H1 (cell line): Measurements from ENCODE around the gene ECSIT. TPM values are rescaled to one million over a fixed set of nuclear protein-coding genes. Genes with fewer than 3 reads are reported as not detected.

Source experiments
- CTCF ChIA-PET: fragments of 300-600 bp; sonication (Branson Sonifier 250); formaldehyde crosslinking; loops from one replicate; lab custom pipeline; 2021; ENCODE audit not compliant: partially characterized antibody; lab: Charles Lee
- POLR2A ChIA-PET: fragments of 300-600 bp; sonication (Branson Sonifier 250); formaldehyde crosslinking; loops from one replicate; lab custom pipeline; 2021; ENCODE audit warnings: inconsistent platforms; ENCODE audit not compliant: partially characterized antibody; lab: Charles Lee
- DNase-seq, 2 experiments: peaks; one replicate each; pipeline versions ENCODE4 v3.0.0 to v3.0.0-alpha.2; 2010 to 2022; ENCODE audit warnings: low spot score in 2 of 2, low read depth in 1 of 2, mixed read lengths in 1 of 2
- FAIRE-seq: peaks from 2 replicates; lab custom pipeline; 2011; peaks lifted over from hg19 to GRCh38; lab: Jason Lieb, UNC
- H2AFZ ChIP-seq: 2 replicates; pipeline ENCODE4 v1.8.1; 2012; ENCODE audit warnings: low read length, inconsistent platforms
- H2AK5ac ChIP-seq: 2 replicates; pipeline ENCODE4 v1.6.1; 2013; ENCODE audit warnings: low read depth, low read length
- H2BK120ac ChIP-seq: replicated peaks from 2 replicates; pipeline ENCODE3; 2013; ENCODE audit warnings: low read depth, low read length, inconsistent platforms
- H2BK12ac ChIP-seq: 2 replicates; pipeline ENCODE4 v1.6.1; 2013; ENCODE audit warnings: low read depth, low read length
- H2BK15ac ChIP-seq: 2 replicates; pipeline ENCODE4 v1.6.1; 2013; ENCODE audit warnings: low read length
- H2BK20ac ChIP-seq: 2 replicates; pipeline ENCODE4 v1.6.1; 2013; ENCODE audit warnings: low read length
- H2BK5ac ChIP-seq: 2 replicates; pipeline ENCODE4 v1.6.1; 2013; ENCODE audit warnings: low read depth, low read length
- H3K14ac ChIP-seq: 2 replicates; pipeline ENCODE4 v1.6.1; 2013; ENCODE audit warnings: inconsistent platforms; ENCODE audit not compliant: insufficient read length
- H3K18ac ChIP-seq: 2 replicates; pipeline ENCODE4 v1.6.1; 2013; ENCODE audit warnings: low read length; ENCODE audit errors: extremely low read depth
- H3K23ac ChIP-seq: 2 replicates; pipeline ENCODE4 v1.6.1; 2013; ENCODE audit warnings: inconsistent platforms; ENCODE audit not compliant: insufficient read length
- H3K23me2 ChIP-seq: 2 replicates; pipeline ENCODE4 v1.6.1; 2013; ENCODE audit warnings: low read depth, low read length
- H3K27ac ChIP-seq: 2 replicates; pipeline ENCODE4 v1.6.1; 2011; ENCODE audit warnings: low read depth, low read length, inconsistent platforms
- H3K27me3 ChIP-seq, 4 experiments: replicated peaks in 1 of 4; 1 replicate in 1 of 4; 2 replicates in 3 of 4; pipeline versions ENCODE4 v1.6.1 to v1.8.1; 2011 to 2013; ENCODE audit warnings: low read length in 3 of 4, mild to moderate bottlenecking in 3 of 4, inconsistent platforms in 2 of 4, mixed read lengths in 2 of 4, moderate library complexity in 1 of 4; ENCODE audit not compliant: control insufficient read depth in 3 of 4, insufficient read depth in 3 of 4; ENCODE audit errors: extremely low read depth in 1 of 4
- H3K36me3 ChIP-seq, 4 experiments: 2 replicates each; pipeline versions ENCODE4 v1.6.1 to v1.8.1; 2011 to 2013; ENCODE audit warnings: mild to moderate bottlenecking in 4 of 4, low read length in 3 of 4, moderate library complexity in 2 of 4, control low read depth in 1 of 4, inconsistent platforms in 1 of 4; ENCODE audit not compliant: insufficient read depth in 4 of 4, control insufficient read depth in 2 of 4
- H3K4ac ChIP-seq: replicated peaks from 2 replicates; pipeline ENCODE3; 2013; ENCODE audit warnings: low read length, low read depth, mixed read lengths, inconsistent platforms; ENCODE audit not compliant: insufficient read length
- H3K4me1 ChIP-seq, 4 experiments: replicated peaks in 1 of 4; 1 replicate in 1 of 4; 2 replicates in 3 of 4; pipeline versions ENCODE4 v1.6.1 to v1.8.1; 2011 to 2013; ENCODE audit warnings: low read length in 3 of 4, inconsistent platforms in 2 of 4, mixed read lengths in 1 of 4; ENCODE audit not compliant: insufficient read depth in 4 of 4, control insufficient read depth in 3 of 4
- H3K4me2 ChIP-seq, 2 experiments: 2 replicates each; pipeline versions ENCODE4 v1.6.1 to v1.8.1; 2011 to 2013; ENCODE audit warnings: low read depth in 2 of 2, low read length in 2 of 2, control low read depth in 1 of 2, inconsistent platforms in 1 of 2, mild to moderate bottlenecking in 1 of 2; ENCODE audit not compliant: insufficient read depth in 1 of 2
- H3K4me3 ChIP-seq, 4 experiments: fragments of 200-600, 300-600 bp in 1 of 4; sonication (generic), shearing (Covaris generic), sonication (Bioruptor Twin) in 1 of 4; 2 replicates each; pipeline versions ENCODE4 v1.5.1 to v1.8.1; 2011 to 2016; ENCODE audit warnings: low read length in 4 of 4, low read depth in 3 of 4, control low read depth in 2 of 4, inconsistent platforms in 2 of 4, mild to moderate bottlenecking in 2 of 4, mixed read lengths in 1 of 4, moderate library complexity in 1 of 4; ENCODE audit not compliant: insufficient read depth in 2 of 4; ENCODE audit errors: extremely low read depth in 1 of 4
- H3K56ac ChIP-seq: replicated peaks from 2 replicates; pipeline ENCODE3; 2013; ENCODE audit warnings: low read depth, mild to moderate bottlenecking, mixed read lengths, low read length, inconsistent platforms; ENCODE audit not compliant: insufficient read length
- H3K79me1 ChIP-seq: 2 replicates; pipeline ENCODE4 v1.6.1; 2013; ENCODE audit warnings: low read depth, low read length, control low read depth
- H3K79me2 ChIP-seq, 2 experiments: 2 replicates each; pipeline versions ENCODE4 v1.6.1 to v1.8.1; 2012 to 2013; ENCODE audit warnings: low read length in 2 of 2, mild to moderate bottlenecking in 2 of 2, inconsistent platforms in 1 of 2; ENCODE audit not compliant: insufficient read depth in 2 of 2, control insufficient read depth in 1 of 2
- H3K9ac ChIP-seq, 4 experiments: replicated peaks in 1 of 4; 1 replicate in 1 of 4; 2 replicates in 3 of 4; pipeline versions ENCODE4 v1.6.1 to v1.8.1; 2011 to 2013; ENCODE audit warnings: low read depth in 3 of 4, low read length in 3 of 4, control low read depth in 2 of 4, mild to moderate bottlenecking in 2 of 4, moderate library complexity in 2 of 4, inconsistent platforms in 1 of 4; ENCODE audit errors: extremely low read depth in 1 of 4
- H3K9me3 ChIP-seq, 2 experiments: 2 replicates each; pipeline versions ENCODE4 v1.6.1 to v1.8.1; 2012 to 2013; ENCODE audit warnings: mild to moderate bottlenecking in 2 of 2, moderate library complexity in 2 of 2, control low read depth in 1 of 2, inconsistent platforms in 1 of 2, low read depth in 1 of 2, low read length in 1 of 2, mixed read lengths in 1 of 2; ENCODE audit not compliant: insufficient read depth in 2 of 2
- H4K20me1 ChIP-seq, 2 experiments: replicated peaks in 1 of 2; 2 replicates each; pipeline versions ENCODE3 to v1.8.1; 2011 to 2013; ENCODE audit warnings: inconsistent platforms in 2 of 2, low read length in 2 of 2, mild to moderate bottlenecking in 1 of 2; ENCODE audit not compliant: insufficient read depth in 2 of 2, control insufficient read depth in 1 of 2
- H4K5ac ChIP-seq: 2 replicates; pipeline ENCODE4 v1.6.1; 2013; ENCODE audit warnings: low read length, low read depth, mixed read lengths, inconsistent platforms; ENCODE audit not compliant: insufficient read length
- H4K8ac ChIP-seq: 2 replicates; pipeline ENCODE4 v1.8.0; 2013; ENCODE audit warnings: mild to moderate bottlenecking, moderate library complexity, low read length, inconsistent platforms; ENCODE audit not compliant: insufficient read depth; ENCODE audit errors: extremely low read depth
- H4K91ac ChIP-seq: replicated peaks from 2 replicates; pipeline ENCODE3; 2013; ENCODE audit warnings: low read length, mixed read lengths, inconsistent platforms; ENCODE audit not compliant: insufficient read length
- EGR1 ChIP-seq: IDR thresholded peaks from 2 replicates; pipeline ENCODE4 v1.6.1; 2011; ENCODE audit warnings: low read depth, low read length, borderline replicate concordance
- GABPA ChIP-seq: IDR thresholded peaks from 2 replicates; pipeline ENCODE4 v1.6.1; 2011; ENCODE audit warnings: mild to moderate bottlenecking, low read length, moderate library complexity, borderline replicate concordance; ENCODE audit not compliant: insufficient read depth
- JUN ChIP-seq: IDR thresholded peaks from 2 replicates; pipeline ENCODE4 v1.6.1; 2011; ENCODE audit warnings: low read depth, mild to moderate bottlenecking, improper control_type of control experiment, low read length
- SIN3A ChIP-seq, 2 experiments: IDR thresholded peaks in 1 of 2; conservative IDR thresholded peaks in 1 of 2; 2 replicates each; pipeline ENCODE4 v1.6.1; 2011 to 2012; ENCODE audit warnings: low read length in 2 of 2, improper control_type of control experiment in 1 of 2, low read depth in 1 of 2, mild to moderate bottlenecking in 1 of 2
- SIRT6 ChIP-seq: IDR thresholded peaks from one replicate; pipeline ENCODE4 v1.7.1; 2012; ENCODE audit warnings: low read length, inconsistent platforms
- SIX5 ChIP-seq: IDR thresholded peaks from 2 replicates; pipeline ENCODE4 v1.6.1; 2011; ENCODE audit warnings: mild to moderate bottlenecking, low read depth, low read length
- SP1 ChIP-seq: IDR thresholded peaks from 2 replicates; pipeline ENCODE4 v1.6.1; 2011; ENCODE audit warnings: low read depth, low read length
- SRF ChIP-seq: IDR thresholded peaks from 2 replicates; pipeline ENCODE4 v1.6.1; 2011; ENCODE audit warnings: mild to moderate bottlenecking, low read depth, low read length, moderate library complexity
- TEAD4 ChIP-seq: IDR thresholded peaks from 2 replicates; pipeline ENCODE4 v1.6.1; 2012; ENCODE audit warnings: low read depth, low read length, inconsistent platforms, mixed read lengths
- WGBS, 2 experiments: shearing (Covaris generic) in 1 of 2; methylation state at CpG; one replicate each; pipeline versions ENCODE4 v1.1.6 to v1.1.7; 2013 to 2015; ENCODE audit warnings: low lambda C conversion rate in 2 of 2, mixed read lengths in 2 of 2, inconsistent platforms in 1 of 2, low coverage in 1 of 2, missing lambda C conversion rate in 1 of 2; ENCODE audit not compliant: insufficient replicate concordance in 2 of 2, insufficient coverage in 1 of 2, insufficient read length in 1 of 2; ENCODE audit errors: extremely low coverage in 1 of 2, missing lambda C conversion rate in 1 of 2; 5-methylcytosine and 5-hydroxymethylcytosine counted together
- polyA plus RNA-seq, 7 experiments: library from polyadenylated mRNA; depleted of rRNA in 3 of 7; stranded (reverse) in 5 of 7; unstranded in 2 of 7; fragments of >200 nt in 5 of 7; fragments of 200-250 nt in 2 of 7; gene quantifications; 1 replicate in 5 of 7; 2 replicates in 1 of 7; 4 replicates in 1 of 7; pipeline versions ENCODE4 v1.2.1 to v1.2.3, GENCODE V29; 2011 to 2013; ENCODE audit warnings: missing spikeins in 2 of 7, mixed read lengths in 2 of 7
- total RNA-seq: library from RNA; stranded (reverse); fragmentation: NEBNext Ultra II Directional; extraction: Animal tissue kit (Norgen Biotek cat#: 25700); gene quantifications from 2 replicates; pipeline ENCODE4 v1.2.1, GENCODE V29; 2021
- TF ChIP-seq, protein P1 (sequence below): IDR thresholded peaks from 2 replicates; pipeline ENCODE4 v1.6.1; 2011; ENCODE audit warnings: low read length, improper control_type of control experiment

ECSIT gene
- total and polyA plus RNA-seq, 2 of the 8 experiments (the other 6 are each of a cell fraction or from before 2014, with no cell fraction given): 55.7 to 74.1 TPM

DNA sequence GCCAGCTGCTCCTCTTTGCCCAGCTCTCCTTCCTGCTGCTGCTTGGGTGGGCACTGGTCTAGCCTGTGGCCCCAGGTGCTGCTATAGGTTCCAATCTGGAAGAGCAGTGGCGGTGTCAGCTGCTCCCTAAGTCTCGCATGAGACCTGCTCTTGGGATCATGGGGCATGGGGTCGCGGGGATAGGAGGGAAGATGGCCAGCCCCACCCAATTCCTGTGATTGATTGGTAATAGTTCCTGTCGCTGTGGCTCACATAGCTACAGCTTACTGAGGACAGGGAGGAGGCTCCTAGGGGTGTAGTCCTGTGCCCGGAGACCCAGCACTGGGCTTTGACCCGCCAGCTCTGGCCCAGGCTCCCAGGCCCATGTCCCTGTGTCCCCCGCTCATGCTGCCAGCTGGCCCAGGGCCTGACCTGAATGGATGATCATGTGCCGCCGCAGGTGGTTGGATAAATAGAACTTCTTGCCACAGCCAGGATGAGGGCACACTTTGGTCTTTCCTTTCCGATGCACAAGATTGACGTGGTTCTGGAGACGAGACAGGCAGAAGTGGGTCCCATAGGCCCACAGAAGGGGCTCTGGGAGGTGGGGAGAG lies 43.6 kb downstream of the ECSIT start:
- Histone ChIP-seq H4K91ac (no peak overlapping the region), H4K5ac (no peak overlapping the region), H3K79me1 (no peaks in the 10 kb centered on the region), H2BK20ac (no peak overlapping the region), H3K36me3 (no peaks in the 10 kb centered on the region; a peak in 1 of 8 replicates), H2BK5ac (no peak overlapping the region), H3K4me2 (no peak overlapping the region), H3K4ac (no peak overlapping the region), H3K23me2 (no peaks in the 10 kb centered on the region; the same call in 1 of the 2 replicates), H3K79me2 (no peaks in the 10 kb centered on the region), H3K27ac (no peak overlapping the region), H3K4me1 (peaks cover 0 to 13% (median 5%) of the 10 kb centered on the region in 4 experiments; a peak in 4 of 7 replicates), H2BK12ac (no peak overlapping the region), H2BK15ac (no peak overlapping the region), H2BK120ac (no peak overlapping the region), H3K23ac (no peak overlapping the region), H3K14ac (no peak overlapping the region), H3K27me3 (peaks cover 13 to 17% (median 15%) of the 10 kb centered on the region in 4 experiments), H4K8ac (no peak overlapping the region), H2AFZ (no peak overlapping the region), H3K4me3 (no peak overlapping the region), H4K20me1 (peaks cover 0 to 9% of the 10 kb centered on the region in 2 experiments), H3K56ac (no peak overlapping the region), H3K9ac (no peak overlapping the region), H3K9me3 (no peaks in the 10 kb centered on the region), H3K18ac (no peak overlapping the region; the same call in 1 of the 2 replicates), H2AK5ac (no peak overlapping the region)
- TF ChIP-seq SP1 (no peak), SIRT6 (no peak), SIX5 (no peak), EGR1 (no peak), SRF (no peak), GABPA (no peak), TEAD4 (no peak), JUN (no peak), SIN3A (conservative IDR thresholded peaks at IDR 0.05 in 1 of 2, IDR thresholded peaks at IDR 0.05 in 1 of 2; ENCODE audit: low read depth in 1 of 2, low read length in 2 of 2) (no peak)
- TF ChIP-seq, protein P1, sequence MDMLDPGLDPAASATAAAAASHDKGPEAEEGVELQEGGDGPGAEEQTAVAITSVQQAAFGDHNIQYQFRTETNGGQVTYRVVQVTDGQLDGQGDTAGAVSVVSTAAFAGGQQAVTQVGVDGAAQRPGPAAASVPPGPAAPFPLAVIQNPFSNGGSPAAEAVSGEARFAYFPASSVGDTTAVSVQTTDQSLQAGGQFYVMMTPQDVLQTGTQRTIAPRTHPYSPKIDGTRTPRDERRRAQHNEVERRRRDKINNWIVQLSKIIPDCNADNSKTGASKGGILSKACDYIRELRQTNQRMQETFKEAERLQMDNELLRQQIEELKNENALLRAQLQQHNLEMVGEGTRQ: no peak
- POLR2A ChIA-PET: no interaction called here
- FAIRE-seq (no peak), DNase-seq (no peak)
- CTCF ChIA-PET: interaction anchor here (0.7 to 6.4 kb wide), 12 partner anchors 10 to 266 kb away, joined by 3 to 37 read pairs (median 4); partner anchors contain the start of genes CCDC159 and TMEM205
- 87% methylated on average over 13 of the region's 13 CpGs; no CpG with 5 or more reads in 1 of the 2 experiments for WGBS, 2 experiments
